HK-2 (cell line): ENCODE results near the gene KCNRG.
"Not testable (repeated sequence)": the region's sequence is repeated elsewhere in the genome, so short reads cannot be mapped to it uniquely, and the experiment has no call there.

Experiments
- DNase-seq: peaks from one replicate; pipeline ENCODE4 v3.0.0-alpha.2; 2018; ENCODE audit not compliant: unreplicated experiment

KCNRG gene

DNA sequence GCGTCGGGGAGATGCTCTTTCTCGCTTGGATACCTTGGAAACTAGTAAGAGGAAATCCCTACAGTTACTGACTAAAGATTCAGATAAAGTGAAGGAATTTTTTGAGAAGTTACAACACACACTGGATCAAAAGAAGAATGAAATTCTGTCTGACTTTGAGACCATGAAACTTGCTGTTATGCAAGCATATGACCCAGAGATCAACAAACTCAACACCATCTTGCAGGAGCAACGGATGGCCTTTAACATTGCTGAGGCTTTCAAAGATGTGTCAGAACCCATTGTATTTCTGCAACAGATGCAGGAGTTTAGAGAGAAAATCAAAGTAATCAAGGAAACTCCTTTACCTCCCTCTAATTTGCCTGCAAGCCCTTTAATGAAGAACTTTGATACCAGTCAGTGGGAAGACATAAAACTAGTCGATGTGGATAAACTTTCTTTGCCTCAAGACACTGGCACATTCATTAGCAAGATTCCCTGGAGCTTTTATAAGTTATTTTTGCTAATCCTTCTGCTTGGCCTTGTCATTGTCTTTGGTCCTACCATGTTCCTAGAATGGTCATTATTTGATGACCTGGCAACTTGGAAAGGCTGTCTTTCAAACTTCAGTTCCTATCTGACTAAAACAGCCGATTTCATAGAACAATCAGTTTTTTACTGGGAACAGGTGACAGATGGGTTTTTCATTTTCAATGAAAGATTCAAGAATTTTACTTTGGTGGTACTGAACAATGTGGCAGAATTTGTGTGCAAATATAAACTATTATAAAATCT is 2.7 kb upstream of the KCNRG start:
- DNase-seq = no peak

DNA sequence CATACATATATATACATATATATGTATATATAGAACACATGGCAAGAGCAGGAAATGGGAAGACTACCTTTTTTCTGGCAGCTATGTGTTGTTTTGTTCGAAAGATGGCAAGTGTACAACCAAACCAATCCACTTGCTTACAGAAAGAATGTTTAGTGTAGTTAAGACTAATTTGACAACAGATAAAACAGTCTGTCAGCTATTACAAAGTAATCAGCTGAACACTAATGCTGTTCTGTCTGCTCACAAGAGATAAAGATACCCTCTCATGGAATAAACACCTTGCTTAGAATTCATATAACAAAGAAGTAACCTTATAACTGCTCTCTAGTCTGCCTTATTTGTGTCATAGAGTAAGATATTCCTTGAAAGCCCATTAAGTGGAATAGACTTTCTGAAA is 858 bp upstream of the KCNRG start:
- no peak for DNase-seq

DNA sequence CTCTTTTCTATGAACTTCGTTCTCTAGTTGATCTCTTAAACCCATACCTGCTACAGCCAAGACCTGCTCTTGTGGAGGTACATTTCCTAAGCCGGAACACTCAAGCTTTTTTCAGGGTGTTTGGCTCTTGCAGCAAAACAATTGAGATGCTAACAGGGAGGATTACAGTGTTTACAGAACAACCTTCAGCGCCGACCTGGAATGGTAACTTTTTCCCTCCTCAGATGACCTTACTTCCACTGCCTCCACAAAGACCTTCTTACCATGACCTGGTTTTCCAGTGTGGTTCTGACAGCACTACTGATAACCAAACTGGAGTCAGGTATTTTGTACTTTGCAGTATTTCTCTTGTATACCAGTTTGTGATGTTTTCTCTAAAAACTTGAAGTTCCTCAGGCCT is 506 bp downstream of the KCNRG start:
- no peak for DNase-seq

DNA sequence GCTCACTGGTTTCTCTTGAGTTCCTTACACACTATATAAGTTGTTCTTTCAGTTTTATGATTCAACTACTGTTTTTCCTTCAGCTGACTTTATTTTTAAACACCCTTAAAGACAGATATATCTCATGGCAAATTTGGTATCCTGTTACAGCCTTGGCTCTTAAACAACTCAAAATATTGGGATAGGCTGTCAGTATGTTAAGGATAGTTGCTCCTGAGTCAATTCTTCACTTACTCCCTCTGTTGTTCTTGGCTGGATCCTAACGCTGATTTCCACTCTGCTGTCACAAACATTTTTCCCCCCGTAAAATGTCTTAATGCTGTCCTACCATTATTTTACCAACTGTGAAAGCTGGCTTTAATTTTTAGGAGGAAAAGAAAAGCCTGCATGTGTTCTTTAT is 1.2 kb downstream of the KCNRG start:
- DNase-seq = no peak

DNA sequence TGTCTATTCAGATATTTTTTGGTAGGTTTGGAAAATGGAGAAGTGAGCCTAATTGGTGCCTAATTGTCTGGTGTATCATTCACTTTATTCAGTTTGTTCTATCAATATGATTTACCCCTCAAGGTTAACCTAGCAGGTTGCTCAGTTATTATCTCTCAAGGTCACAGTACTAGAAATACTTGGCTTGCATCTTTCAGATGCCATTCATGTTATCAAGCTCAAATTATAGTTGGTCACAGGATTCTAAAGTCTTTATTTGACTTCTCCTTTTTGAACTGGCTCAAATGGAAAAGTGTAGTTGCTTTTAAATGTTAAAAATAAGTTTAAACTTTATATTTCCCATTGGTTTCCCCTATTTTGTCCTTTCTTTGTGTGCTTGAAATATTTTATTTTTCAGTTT is 2.6 kb downstream of the KCNRG start:
- no peak for DNase-seq

DNA sequence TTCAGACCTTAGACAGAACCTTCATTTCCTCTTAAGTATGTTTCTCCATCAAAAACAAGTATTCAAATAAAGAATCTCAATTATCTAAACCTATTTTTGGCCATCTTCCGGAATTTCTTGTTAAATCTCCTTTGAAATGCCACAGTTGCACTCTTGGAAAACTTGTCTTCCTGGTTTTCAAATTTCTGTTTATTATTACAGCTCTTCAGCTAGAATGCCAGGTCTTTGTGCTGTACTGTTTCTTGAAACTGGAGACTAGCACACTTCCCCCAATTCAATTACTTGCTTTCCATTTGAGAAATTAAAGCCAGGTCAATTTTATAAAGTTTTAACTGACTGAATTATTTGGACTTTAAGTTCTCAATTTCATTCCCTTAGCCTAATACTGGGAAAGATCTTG is 10.2 kb downstream of the KCNRG start:
- DNase-seq = no peak

DNA sequence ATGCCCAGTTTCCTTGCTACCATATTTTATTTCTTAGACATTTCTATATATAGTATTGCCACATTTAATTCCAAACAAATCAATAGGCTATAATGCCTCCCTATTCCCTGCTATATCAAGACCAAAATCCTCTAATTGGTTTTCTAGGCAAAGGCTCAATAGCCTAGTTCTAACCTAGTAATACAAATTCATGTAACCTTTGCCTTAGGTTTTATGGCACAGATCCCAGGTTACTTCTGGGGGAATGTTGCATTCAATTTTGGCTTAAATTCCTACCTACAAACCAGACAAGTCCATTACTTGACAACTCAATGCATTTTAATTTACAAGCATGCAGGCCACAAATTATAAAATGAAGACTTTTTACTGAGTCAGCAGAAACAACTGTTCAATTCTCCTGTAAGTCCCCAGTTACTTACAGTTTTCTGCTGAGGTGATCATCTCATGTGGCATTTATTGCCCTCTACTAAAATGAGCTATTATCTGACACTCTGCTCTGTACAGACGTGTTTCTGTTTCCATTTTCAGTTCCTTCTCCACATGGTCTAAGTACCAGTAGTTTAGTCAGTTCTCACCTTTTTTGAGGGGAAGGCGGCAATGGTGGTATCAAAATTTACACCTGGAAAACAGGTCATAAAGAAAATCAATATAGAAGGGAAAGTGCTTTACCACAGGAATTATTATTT is 11.7 kb downstream of the KCNRG start:
- DNase-seq = no peak

DNA sequence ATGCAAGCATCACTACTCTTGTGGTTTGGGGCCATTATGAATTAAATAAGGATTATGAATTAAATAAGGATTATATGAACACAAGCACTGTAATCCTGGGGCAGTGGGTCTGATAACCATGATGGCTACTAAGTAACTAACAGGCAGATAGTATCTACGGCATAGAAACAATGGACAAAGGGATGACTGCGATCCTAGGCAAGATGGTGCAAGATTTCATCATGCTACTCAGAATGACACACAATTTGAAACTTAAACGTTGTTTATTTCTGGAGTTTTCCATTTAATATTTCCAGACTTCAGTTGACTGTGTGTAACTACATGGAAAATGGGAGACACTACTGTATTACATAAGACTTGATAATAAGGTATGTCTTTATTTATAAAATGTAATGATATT is 15.1 kb downstream of the KCNRG start:
- no peak for DNase-seq

DNA sequence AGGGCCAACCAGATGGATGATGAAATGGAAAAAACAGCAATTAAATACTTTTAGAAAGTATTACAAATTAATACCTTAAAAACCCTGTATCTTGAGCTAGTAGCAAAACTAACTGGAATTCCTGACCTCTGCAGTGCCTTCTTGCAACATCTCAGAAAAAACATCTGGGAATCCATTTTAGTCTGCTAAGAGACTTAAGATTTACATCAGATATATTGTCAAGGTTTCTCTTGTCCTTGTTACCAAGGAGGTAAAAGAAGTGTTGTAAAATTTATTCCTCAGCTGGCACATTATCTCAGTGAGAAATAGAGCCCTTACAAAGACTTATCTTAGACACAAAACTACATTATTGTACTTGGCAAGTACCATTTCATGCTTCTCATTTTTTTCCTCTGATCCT is 18.5 kb downstream of the KCNRG start:
- no peak for DNase-seq

DNA sequence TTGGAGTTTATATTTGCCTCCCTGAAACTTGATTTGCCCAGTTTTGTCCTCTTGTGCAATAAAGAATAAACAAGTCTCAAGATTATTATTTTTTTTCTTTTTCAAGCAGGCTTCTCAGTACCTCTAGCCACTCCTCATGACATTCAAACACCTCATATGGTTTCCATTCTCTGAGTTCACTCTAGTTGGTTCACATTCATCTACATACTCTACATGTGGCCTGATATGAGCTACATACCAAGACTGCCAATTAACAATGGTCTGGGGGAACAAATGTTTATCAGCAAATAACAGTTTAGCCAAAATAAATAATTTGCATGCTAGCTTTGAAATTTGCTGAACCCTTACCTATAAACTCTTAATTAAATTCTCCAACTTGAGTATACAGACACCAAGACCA is 22.5 kb downstream of the KCNRG start:
- DNase-seq = no peak

DNA sequence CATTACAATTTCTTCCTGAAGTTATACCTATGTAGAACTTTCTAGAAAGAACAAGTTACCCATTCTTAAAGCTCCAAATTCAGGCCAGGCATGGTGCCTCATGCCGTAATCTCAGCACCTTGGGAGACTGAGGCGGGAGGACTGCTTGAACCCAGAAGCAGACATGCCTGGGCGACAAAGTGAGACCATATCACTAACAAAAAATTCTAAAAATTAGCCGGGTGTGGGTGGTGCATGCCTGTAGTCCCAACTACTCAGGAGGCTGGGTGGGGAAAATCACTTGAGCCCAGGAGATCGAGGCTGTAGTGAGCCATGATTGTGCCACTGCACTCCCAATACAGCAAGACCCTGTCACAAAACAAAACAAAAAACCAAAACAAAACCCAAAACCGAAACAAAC is 23.0 kb downstream of the KCNRG start:
- DNase-seq = no peak

DNA sequence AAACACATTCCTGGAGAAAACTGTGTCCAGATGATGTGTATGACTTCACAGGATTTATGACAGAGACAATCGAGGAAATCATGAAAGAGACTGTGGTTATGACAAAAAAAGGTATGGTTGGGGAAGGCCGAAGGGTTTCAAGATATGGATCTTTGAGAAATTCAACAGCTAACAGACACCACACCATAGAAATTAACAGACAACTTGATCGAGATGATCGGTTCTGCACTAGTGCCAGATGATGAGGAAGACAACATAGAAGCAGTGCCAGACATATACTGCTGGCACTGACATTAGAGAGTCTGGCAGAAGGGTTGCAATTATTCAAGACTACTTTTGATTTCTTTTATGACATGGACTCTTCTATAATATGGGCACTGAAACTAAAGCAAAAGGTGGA is 37.2 kb downstream of the KCNRG start:
- no peak for DNase-seq

DNA sequence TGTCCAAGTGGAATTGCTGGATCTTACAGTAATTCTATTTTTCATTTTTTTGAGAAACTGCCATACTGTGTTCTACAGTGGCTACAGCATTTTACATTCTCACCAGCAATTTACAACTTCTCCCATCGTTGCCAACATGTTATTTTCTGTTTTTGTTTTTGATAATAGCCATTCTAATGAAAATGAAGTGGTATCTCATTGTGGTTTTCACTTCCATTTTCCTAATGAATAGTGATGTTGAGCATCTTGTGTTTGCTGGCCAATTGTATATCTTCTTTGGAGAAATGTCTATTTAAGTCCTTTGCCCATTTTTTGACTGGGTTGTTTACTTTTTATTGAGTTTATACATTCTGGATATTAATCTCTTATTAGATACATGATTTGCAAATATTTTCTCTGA is 38.6 kb downstream of the KCNRG start:
- no peak for DNase-seq

DNA sequence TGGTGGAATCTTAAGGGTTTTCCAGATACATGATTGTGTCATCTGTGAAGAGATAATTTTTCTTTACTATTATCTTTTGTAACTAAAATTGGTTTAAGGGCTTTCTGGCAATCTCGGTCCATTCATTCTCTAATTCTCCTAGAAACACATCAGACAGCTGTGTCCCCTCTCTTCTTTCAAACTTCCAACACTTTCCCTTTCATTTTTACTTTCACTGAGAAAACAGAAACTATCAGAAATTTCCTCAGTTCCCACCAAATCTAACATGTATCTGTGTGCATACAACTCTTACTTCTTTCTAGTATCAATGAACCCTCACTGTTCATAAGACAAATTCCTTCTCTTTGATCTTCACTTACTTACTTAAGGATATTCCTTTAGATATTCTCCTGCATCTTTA is 40.2 kb downstream of the KCNRG start:
- DNase-seq = no peak

DNA sequence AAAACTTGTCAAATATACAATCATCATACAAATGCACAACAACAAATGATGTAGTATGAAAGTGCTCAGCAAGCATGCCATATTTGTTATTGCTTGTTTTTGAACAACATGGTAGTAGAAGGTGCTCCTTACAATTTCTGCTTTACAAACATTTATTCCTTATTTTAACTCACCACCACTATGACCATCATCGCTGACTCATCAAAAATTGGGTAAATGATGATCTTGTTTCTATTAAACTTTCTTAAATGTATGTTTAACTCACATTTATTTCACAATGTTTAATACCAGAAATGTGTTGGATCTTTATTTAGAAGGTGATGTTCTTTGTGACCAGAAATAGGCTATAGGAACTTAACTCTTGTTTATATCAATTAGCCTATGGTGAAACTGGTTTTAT is 45.5 kb downstream of the KCNRG start:
- no peak for DNase-seq

DNA sequence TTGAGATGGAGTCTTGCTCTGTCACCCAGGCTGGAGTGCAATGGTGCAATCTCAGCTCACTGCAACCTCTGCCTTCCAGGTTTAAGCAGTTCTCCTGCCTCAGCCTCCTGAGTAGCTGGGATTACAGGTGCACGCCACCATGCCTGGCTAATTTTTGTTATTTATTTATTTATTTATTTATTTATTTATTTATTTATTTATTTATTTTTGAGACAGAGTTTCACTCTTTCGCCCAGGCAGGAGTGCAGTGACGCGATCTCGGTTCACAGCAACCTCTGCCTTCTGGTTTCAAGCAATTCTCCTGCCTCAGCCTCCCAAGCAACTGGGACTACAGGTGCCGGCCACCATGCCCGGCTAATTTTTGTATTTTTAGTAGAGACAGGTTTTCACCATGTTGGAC is 47.1 kb downstream of the KCNRG start:
- DNase-seq = not testable (repeated sequence)

DNA sequence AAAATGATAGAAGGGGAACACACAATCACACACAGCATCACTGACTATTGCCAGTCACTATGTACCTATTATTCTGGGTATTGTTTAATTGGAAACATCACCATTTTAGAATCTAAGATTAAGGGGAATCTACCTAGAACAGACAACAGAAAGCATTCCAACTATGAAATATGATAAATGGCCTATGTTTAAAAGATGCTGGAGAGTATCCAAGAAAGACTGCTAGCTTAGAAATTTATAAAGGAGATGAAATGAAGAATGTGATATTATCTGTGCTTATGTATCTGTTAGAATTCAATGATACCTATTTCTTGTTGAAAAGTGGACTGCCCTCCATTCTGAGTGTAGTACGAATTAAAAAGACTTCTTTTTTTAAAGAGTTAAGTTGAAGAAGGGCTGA is 50.5 kb downstream of the KCNRG start:
- no peak for DNase-seq

DNA sequence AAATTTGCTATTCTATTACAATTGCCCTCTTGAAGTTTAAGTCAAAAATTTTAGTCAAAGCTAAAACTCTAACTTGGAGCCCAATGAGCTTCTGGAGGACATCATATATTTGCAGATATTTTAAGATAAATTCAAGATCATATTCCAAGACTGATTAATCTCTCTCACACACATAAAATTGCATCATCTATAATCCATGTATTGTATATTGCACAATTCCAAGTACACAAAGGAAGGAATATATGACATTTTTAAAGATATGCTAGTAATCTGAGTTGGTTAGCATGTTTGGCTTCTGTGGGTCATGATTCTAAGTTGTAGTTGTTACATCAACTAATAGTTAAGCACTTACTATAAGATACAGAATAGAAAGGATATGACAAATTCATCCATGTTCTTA is 53.3 kb downstream of the KCNRG start:
- no peak for DNase-seq

DNA sequence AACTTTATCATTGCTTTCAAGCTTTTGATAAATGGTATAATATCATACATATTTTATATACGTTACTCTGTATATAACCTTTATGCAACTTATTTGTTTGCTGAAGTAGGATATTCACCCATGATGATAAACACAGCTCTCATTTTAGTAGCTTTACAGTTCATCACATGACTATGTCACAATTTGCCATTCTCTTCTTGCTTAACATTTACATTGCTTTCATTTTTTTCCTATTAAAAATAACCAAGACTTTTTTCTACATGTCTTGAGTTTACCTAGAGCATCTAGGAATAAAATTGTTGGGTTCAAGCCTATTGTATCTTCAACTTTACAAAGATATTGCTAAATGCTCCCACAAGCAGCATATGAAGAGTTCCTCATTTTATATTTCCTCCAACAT is 54.0 kb downstream of the KCNRG start:
- DNase-seq = no peak

DNA sequence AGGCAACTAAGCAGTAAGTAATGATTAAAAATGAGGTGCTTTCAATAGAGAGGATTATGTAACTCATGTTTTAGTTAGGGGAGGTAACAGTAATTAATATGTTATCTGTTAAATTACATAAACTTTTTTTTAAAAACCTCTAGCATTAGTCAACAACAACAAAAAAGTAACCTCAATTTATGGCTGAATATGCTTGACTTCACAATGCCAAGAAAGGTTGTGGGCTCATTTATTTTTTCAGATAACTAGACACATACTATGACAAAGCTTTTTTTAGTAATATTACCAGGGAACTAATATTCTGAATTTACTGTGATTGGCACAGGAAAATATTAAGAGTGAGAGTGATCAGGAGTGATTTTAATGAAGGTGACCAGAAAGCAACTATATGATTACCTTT is 54.9 kb downstream of the KCNRG start:
- DNase-seq = no peak
